Duodenal mucosa (tissue), 2 donors: ENCODE measurements around the gene PIP4K2C.
A peak's percentile ranks its signal among the peaks of the same experiment; 100 is the strongest.
"Not testable (repeated sequence)": the region's sequence is repeated elsewhere in the genome, so short reads cannot be mapped to it uniquely, and the experiment has no call there.

Experiments used
- H3K27ac ChIP-seq: one replicate; pipeline ENCODE4 v1.7.0; 2013; ENCODE audit warnings: low read depth, low read length
- H3K27me3 ChIP-seq, 2 donors: one replicate each; pipeline ENCODE4 v1.7.0; 2013; ENCODE audit warnings: low read length in 2 of 2, control low read depth in 1 of 2; ENCODE audit not compliant: insufficient read depth in 2 of 2, control insufficient read depth in 1 of 2
- H3K36me3 ChIP-seq, 2 donors: one replicate each; pipeline ENCODE4 v1.7.0; 2013; ENCODE audit warnings: low read length in 2 of 2, control low read depth in 1 of 2; ENCODE audit not compliant: insufficient read depth in 2 of 2, control insufficient read depth in 1 of 2
- H3K4me1 ChIP-seq, 2 donors: one replicate each; pipeline ENCODE4 v1.7.0; 2013; ENCODE audit warnings: low read length in 2 of 2, control low read depth in 1 of 2; ENCODE audit not compliant: insufficient read depth in 2 of 2, control insufficient read depth in 1 of 2
- H3K4me3 ChIP-seq, 2 donors: one replicate each; pipeline ENCODE4 v1.7.0; 2013; ENCODE audit warnings: low read length in 2 of 2, low read depth in 1 of 2
- H3K9ac ChIP-seq, 2 donors: one replicate each; pipeline ENCODE4 v1.7.0; 2013; ENCODE audit warnings: low read length in 2 of 2, low read depth in 1 of 2
- H3K9me3 ChIP-seq, 2 donors: one replicate each; pipeline ENCODE4 v1.7.0; 2013; ENCODE audit warnings: low read length in 2 of 2, control low read depth in 1 of 2; ENCODE audit not compliant: control insufficient read depth in 1 of 2

Gene PIP4K2C

GRCh38 chr12:57614948-57615500 lies 24.0 kb downstream of the PIP4K2C start:
- Histone ChIP-seq H3K9ac (no peak overlapping the region), H3K9me3 (no peaks in the 10 kb centered on the region), H3K4me3 (no peak overlapping the region), H3K27ac (no peak overlapping the region), H3K27me3 (peaks cover 54 to 75% of the 10 kb centered on the region in 2 donors), H3K4me1 (peaks cover 4 to 18% of the 10 kb centered on the region in 2 donors), H3K36me3 (no peaks in the 10 kb centered on the region)

- Histone ChIP-seq H3K36me3 (no peaks in the 10 kb centered on the region), H3K9me3 (no peaks in the 10 kb centered on the region), H3K9ac (no peak overlapping the region), H3K4me1 (peaks cover 4 to 15% of the 10 kb centered on the region in 2 donors), H3K4me3 (no peak overlapping the region), H3K27ac (no peak overlapping the region), H3K27me3 (peaks cover 56 to 76% of the 10 kb centered on the region in 2 donors)
These were observed 24.6 kb downstream of the PIP4K2C start for GRCh38 chr12:57615637-57616036.

- Histone ChIP-seq H3K27me3 (peaks cover 61 to 80% of the 10 kb centered on the region in 2 donors), H3K9ac (no peak overlapping the region), H3K4me1 (peaks cover 12 to 19% of the 10 kb centered on the region in 2 donors), H3K36me3 (no peaks in the 10 kb centered on the region), H3K4me3 (no peak overlapping the region), H3K9me3 (no peaks in the 10 kb centered on the region), H3K27ac (no peak overlapping the region)
These were observed 25.6 kb downstream of the PIP4K2C start for GRCh38 chr12:57616383-57617101.

GRCh38 chr12:57617942-57618341 lies 26.9 kb downstream of the PIP4K2C start:
- Histone ChIP-seq H3K4me3 (no peak overlapping the region), H3K9me3 (no peaks in the 10 kb centered on the region), H3K36me3 (no peaks in the 10 kb centered on the region), H3K9ac (no peak overlapping the region), H3K27ac (no peak overlapping the region), H3K4me1 (peaks cover 14 to 23% of the 10 kb centered on the region in 2 donors), H3K27me3 (peaks cover 67 to 82% of the 10 kb centered on the region in 2 donors)

GRCh38 chr12:57618431-57618830 lies 27.4 kb downstream of the PIP4K2C start:
- H3K27ac ChIP-seq = not testable (repeated sequence)
- peaks cover 14 to 23% of the 10 kb centered on the region in 2 donors for H3K4me1 ChIP-seq
- peaks cover 65 to 80% of the 10 kb centered on the region in 2 donors for H3K27me3 ChIP-seq

GRCh38 chr12:57618966-57619433 lies 28.0 kb downstream of the PIP4K2C start:
- H3K9me3 ChIP-seq = no peaks in the 10 kb centered on the region
- H3K4me1 ChIP-seq = peaks cover 14 to 23% of the 10 kb centered on the region in 2 donors
- no peak overlapping the region for H3K27ac ChIP-seq
- H3K4me3 ChIP-seq = peak overlapping the region in 1 of 2 donors; percentile 36
- H3K36me3 ChIP-seq = no peaks in the 10 kb centered on the region
- H3K27me3 ChIP-seq = peaks cover 65 to 82% of the 10 kb centered on the region in 2 donors
- no peak overlapping the region for H3K9ac ChIP-seq

More at GRCh38 chr12:57618431-57618830, 27.4 kb downstream of the PIP4K2C start:
- not testable (repeated sequence) for H3K9me3 ChIP-seq, H3K9ac ChIP-seq, H3K36me3 ChIP-seq, H3K4me3 ChIP-seq

GRCh38 chr12:57619434-57620244 lies 28.6 kb downstream of the PIP4K2C start:
- peaks cover 14 to 23% of the 10 kb centered on the region in 2 donors for H3K4me1 ChIP-seq
- H3K36me3 ChIP-seq = no peaks in the 10 kb centered on the region
- no peaks in the 10 kb centered on the region for H3K9me3 ChIP-seq
- peaks cover 68 to 82% of the 10 kb centered on the region in 2 donors for H3K27me3 ChIP-seq
- H3K9ac ChIP-seq = no peak overlapping the region
- peak overlapping the region in 1 of 2 donors; percentile 36 for H3K4me3 ChIP-seq
- H3K27ac ChIP-seq = no peak overlapping the region

- Histone ChIP-seq H3K4me3 (no peak overlapping the region), H3K27ac (no peak overlapping the region), H3K9ac (no peak overlapping the region), H3K27me3 (peaks cover 75 to 82% of the 10 kb centered on the region in 2 donors), H3K36me3 (no peaks in the 10 kb centered on the region), H3K9me3 (no peaks in the 10 kb centered on the region), H3K4me1 (peaks cover 14 to 23% of the 10 kb centered on the region in 2 donors)
These were observed 29.4 kb downstream of the PIP4K2C start for GRCh38 chr12:57620245-57620935.

GRCh38 chr12:57620936-57621496 lies 30.0 kb downstream of the PIP4K2C start:
- Histone ChIP-seq H3K4me3 (peak overlapping the region; percentile 46 to 58), H3K9ac (no peak overlapping the region), H3K9me3 (no peaks in the 10 kb centered on the region), H3K27me3 (peaks cover 78 to 83% of the 10 kb centered on the region in 2 donors), H3K4me1 (peaks cover 14 to 23% of the 10 kb centered on the region in 2 donors), H3K27ac (no peak overlapping the region), H3K36me3 (no peaks in the 10 kb centered on the region)
